Measurements from ENCODE around the gene OR10A4. TPM values are rescaled to one million over a fixed set of nuclear protein-coding genes. Genes with fewer than 3 reads are reported as not detected.

Gene OR10A4
- total RNA-seq, 4 donors from 2014 or later = not detected

- no peak for DNase-seq (ENCODE audit: low spot score in 2 of 2)
- 43 to 46% methylated on average over 1 of the region's 1 CpG for WGBS, 2 donors
- no peaks in the 10 kb centered on the region for H3K4me1 ChIP-seq
- no peak overlapping the region for H3K4me3 ChIP-seq
- H3K27ac ChIP-seq = no peak overlapping the region
- no peak for TF ChIP-seq POLR2A (IDR thresholded peaks at IDR 0.05)
- TF ChIP-seq EP300 (IDR thresholded peaks at IDR 0.05) = no peak
- no peak for TF ChIP-seq CTCF (IDR thresholded peaks at IDR 0.05)
- H3K36me3 ChIP-seq = no peaks in the 10 kb centered on the region
- H3K27me3 ChIP-seq = no peaks in the 10 kb centered on the region
- peaks cover 0 to 14% (median 0%) of the 10 kb centered on the region in 4 donors for H3K9me3 ChIP-seq
Observed at GRCh38 chr11:6855971-6856541, 20.4 kb upstream of the OR10A4 start.

- DNase-seq (ENCODE audit: low spot score in 2 of 2) = no peak
- Histone ChIP-seq H3K27ac (no peak overlapping the region), H3K36me3 (no peaks in the 10 kb centered on the region), H3K4me3 (no peak overlapping the region), H3K4me1 (no peaks in the 10 kb centered on the region), H3K9me3 (peaks cover 0 to 13% (median 0%) of the 10 kb centered on the region in 4 donors), H3K27me3 (no peaks in the 10 kb centered on the region)
- no peak for TF ChIP-seq CTCF (IDR thresholded peaks at IDR 0.05)
- 53 to 67% methylated on average over 3 of the region's 3 CpGs for WGBS, 2 donors
Observed at GRCh38 chr11:6856871-6857270, 19.6 kb upstream of the OR10A4 start.

GRCh38 chr11:6862961-6863360 is 13.5 kb upstream of the OR10A4 start, which contains the start of gene OR10A2:
Gene OR10A2 (plus strand): TSS chr11:6863057. CDS start chr11:6869755, 6,698 bp downstream.
- WGBS, 2 donors = 25 to 27% methylated on average over 1 of the region's 1 CpG
- DNase-seq (ENCODE audit: low spot score in 2 of 2) = no peak
- Histone ChIP-seq H3K27ac (no peak within 1 kb of the TSS), H3K4me3 (no peak within 1 kb of the TSS), H3K27me3 (no peaks in the 10 kb centered on the region), H3K4me1 (no peaks in the 10 kb centered on the region), H3K36me3 (no peaks in the 10 kb centered on the region), H3K9me3 (no peaks in the 10 kb centered on the region)
- TF ChIP-seq EP300 (IDR thresholded peaks at IDR 0.05) (no peak), POLR2A (IDR thresholded peaks at IDR 0.05) (no peak), CTCF (IDR thresholded peaks at IDR 0.05) (no peak)

- no peak for TF ChIP-seq POLR2A (IDR thresholded peaks at IDR 0.05)
- TF ChIP-seq EP300 (IDR thresholded peaks at IDR 0.05) = no peak
- no peak for TF ChIP-seq CTCF (IDR thresholded peaks at IDR 0.05)
- Histone ChIP-seq H3K36me3 (no peaks in the 10 kb centered on the region), H3K27ac (no peak overlapping the region), H3K4me3 (no peak overlapping the region), H3K4me1 (no peaks in the 10 kb centered on the region), H3K9me3 (no peaks in the 10 kb centered on the region), H3K27me3 (no peaks in the 10 kb centered on the region)
- DNase-seq (ENCODE audit: low spot score in 2 of 2) = no peak
- WGBS, 2 donors = 74 to 90% methylated on average over 1 of the region's 1 CpG
Observed at GRCh38 chr11:6864438-6864837, 12.0 kb upstream of the OR10A4 start.

- 84 to 94% methylated on average over 1 of the region's 1 CpG for WGBS, 2 donors
- TF ChIP-seq POLR2A (IDR thresholded peaks at IDR 0.05) (no peak), CTCF (IDR thresholded peaks at IDR 0.05) (no peak), EP300 (IDR thresholded peaks at IDR 0.05) (no peak)
- Histone ChIP-seq H3K36me3 (no peaks in the 10 kb centered on the region), H3K27me3 (no peaks in the 10 kb centered on the region), H3K9me3 (no peaks in the 10 kb centered on the region), H3K4me1 (no peaks in the 10 kb centered on the region), H3K4me3 (no peak overlapping the region), H3K27ac (no peak overlapping the region)
- no peak for DNase-seq (ENCODE audit: low spot score in 2 of 2)
Observed at GRCh38 chr11:6871278-6871677, 5.1 kb upstream of the OR10A4 start.

Data from tibial nerve (tissue), 4 donors.